NCI-H1417 (cell line): ENCODE results near the gene FNIP2.
A peak's percentile ranks its signal among the peaks of the same experiment; 100 is the strongest.

Experiments used
- DNase-seq, 3 experiments: peaks; one replicate each; lab custom pipeline; 2025; lab: John Stamatoyannopoulos, UW

Gene FNIP2

GRCh38 chr4:158836828-158837449 is 68.1 kb downstream of the FNIP2 start:
- no peak for DNase-seq

DNA sequence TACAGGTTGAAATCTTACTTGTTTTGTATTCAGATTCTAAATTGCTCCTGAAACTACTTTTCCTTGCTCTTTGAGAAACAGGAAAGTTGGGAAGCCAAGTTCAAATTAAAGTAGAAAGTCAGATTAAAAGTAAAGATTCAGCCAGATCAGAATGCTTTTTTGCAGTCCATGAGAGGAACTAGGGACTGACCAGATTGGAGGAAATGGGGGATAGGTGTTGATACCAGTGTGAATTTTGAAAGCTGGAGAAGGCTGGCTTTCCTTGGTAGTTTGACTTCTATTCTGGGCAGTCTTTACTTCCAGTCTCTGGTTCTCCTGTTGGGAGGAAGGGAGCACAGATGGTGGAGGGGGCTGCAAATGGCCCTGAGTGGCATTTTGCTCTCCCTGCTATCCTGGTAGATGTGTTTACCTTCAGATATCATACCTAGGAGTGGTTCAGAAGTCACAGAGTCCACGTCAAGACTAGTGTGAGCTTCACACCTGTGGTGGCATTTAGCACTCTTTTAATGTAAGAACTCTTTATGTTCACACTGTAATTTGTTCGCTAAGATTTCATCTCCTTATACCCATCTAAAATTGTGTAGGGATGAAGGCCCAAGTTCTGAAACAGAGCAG is 68.8 kb downstream of the FNIP2 start:
- no peak for DNase-seq

DNA sequence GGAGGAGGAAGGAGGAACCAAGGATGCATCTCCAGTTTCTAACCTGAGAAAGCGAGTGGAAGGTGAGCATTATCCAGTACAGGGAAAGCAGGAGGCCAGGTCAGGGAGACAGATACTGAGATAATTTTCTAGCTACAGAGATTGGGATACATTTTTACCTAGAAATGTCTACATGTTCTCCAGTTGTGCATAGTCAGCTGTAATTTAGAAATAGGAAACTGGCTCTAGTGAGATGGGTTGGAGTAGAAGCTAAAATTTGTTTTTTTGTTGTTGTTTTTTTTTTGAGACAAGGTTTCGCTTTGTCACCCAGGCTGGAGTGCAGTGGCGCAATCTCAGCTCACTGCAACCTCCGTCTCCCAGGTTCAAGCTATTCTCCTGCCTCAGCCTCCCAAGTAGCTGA is 71.3 kb downstream of the FNIP2 start:
- DNase-seq = no peak

GRCh38 chr4:158841540-158841939 is 72.7 kb downstream of the FNIP2 start:
- no peak for DNase-seq

DNA sequence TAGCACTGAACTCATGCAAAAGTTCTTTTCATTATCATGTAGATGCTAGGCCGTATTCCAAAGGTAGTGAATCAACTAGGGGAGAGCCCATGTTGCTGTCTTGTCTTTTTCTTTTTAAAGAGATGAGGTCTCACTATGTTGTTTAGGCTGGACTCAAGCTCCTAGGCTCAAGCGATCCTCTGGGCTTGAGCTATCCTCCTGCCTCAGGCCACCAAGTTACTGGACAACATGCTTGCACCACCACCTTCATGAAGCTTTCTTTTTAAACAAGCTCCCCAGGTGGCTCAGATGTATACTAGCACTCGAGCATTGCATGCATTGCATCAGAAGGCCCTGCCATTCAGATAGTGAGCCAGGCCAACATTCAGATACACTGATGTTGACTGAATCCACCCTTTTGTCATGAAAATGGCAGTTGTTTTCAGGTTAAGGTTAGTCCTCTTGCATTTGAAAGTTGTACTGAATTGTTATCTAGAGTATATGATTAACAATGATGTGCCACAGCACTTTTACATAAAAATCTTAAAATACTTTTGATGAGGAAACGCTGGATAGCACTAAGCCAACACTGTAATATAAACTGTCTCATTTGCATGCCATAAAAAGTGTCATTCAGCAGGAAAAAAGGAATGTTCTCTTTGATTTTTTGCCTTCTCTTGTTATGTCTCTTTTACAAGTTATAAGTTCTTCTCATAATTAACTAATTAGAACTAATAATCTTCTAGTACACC is 76.7 kb downstream of the FNIP2 start:
- no peak for DNase-seq

DNA sequence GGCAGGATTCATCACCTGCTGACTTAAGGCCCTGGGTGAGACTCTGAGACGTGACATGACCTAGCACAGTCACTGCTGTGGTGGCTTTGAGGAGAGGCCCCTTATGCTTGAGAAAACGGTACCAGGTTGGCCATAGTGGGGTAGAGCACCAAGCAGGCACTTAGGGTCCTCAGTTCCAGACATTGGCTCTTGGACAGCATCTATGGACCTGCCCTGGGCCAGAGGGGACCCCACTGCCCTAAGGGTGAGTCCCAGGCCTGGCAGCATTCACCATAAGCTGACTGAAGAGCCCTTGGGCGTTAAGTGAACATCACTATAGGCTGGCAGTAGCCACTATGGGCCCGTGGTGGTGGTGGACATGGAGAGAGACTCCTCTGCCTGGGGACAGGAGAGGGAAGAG is 78.7 kb downstream of the FNIP2 start:
- DNase-seq = no peak

DNA sequence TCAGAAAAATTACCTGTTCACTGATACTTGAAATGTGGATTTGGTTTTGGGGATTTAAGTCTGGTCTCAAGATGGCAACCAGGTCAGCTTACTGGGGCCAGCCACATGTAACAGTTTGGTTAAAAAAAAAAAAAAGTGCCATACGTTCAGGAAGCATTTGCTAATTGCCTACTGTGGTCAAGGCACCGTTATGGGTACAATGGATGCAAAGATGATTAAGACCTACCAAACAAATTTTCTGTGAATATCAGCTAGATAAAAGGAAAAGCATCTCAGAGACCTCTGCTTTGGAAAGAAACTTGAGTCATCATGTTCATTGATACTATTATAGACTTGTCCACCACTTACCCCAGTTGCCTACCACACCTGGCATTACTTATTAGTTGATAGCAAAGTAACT is 80.9 kb downstream of the FNIP2 start:
- no peak for DNase-seq

GRCh38 chr4:158850371-158850770 is 81.5 kb downstream of the FNIP2 start:
- DNase-seq = no peak

DNA sequence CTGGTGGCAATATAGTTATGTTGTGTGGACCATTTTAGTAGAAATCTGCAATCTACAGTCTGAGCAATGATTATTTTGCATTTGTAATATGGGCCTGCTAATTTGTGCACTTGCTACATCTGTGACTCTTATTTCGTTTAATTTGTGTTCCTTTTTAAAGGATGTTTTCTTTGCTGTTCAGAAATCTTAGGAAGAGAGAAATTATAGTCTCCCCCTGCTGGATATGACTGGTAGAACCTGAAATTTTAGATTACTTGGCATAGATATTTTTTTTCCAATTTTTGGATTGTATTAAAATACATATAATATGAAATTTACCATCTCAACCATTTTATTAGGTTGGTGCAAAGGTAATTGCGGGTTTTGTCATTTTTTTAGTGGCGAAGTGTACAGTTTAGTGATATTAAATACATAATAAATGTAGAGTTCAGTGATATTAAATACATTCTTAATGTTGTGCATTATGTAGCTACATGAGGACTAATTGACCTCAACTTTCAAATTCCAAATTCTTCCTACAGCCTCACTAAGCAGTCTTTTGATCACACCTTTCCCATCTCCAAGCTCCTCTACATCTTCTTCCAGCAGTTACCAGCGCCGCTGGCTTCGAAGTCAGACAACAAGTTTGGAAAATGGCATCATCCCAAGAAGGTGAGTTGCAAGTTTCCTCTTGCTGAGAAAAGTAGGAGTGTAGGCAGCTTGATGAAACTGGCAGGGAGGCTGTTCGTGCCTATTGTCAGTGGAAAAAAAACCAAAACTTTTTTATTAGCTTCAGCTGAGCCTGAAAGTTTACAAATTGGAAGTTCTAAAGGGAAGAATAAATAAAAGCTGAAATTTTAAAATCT is 82.2 kb downstream of the FNIP2 start:
- peak in 2 of 3 experiments; percentile 4 to 54 for DNase-seq

GRCh38 chr4:158854236-158854635 is 85.4 kb downstream of the FNIP2 start:
- no peak for DNase-seq

- peak in 2 of 3 experiments; percentile 16 to 60 for DNase-seq
Measured at GRCh38 chr4:158856852-158857251, 88.0 kb downstream of the FNIP2 start.

GRCh38 chr4:158857951-158858350 is 89.1 kb downstream of the FNIP2 start:
- no peak for DNase-seq

DNA sequence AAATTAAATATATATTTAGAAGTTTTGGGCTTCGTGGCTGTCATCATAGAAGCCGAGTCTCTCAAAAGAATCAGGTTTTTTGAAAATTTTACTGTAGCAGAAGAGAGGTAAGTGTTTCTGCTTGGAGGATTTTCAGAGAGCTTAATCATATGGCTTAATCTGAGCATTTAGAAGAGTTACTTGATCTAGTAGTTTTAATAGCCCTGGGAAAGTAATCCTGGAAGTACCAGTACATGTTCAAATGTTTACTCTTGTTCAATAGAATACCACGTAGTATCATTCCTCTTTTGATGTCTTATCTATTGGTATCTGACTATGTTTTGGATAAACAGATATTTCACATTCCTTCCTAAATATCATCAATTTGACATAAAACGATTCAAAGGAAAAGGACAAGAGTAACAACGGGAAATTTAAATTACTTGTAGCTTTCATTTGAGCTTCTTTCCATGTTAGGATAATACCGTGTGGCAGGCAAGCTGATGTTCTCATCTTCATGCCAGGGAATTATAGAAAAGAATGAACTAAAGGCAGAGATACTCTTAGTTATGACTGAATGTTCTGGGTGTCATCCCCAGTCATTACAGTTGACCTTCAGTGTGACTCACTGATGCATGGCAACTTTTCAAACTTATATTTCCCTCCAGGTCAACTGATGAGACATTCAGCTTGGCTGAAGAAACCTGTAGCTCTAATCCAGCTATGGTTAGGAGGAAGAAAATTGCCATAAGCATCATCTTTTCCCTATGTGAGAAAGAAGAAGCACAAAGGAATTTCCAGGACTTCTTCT is 89.8 kb downstream of the FNIP2 start:
- no peak for DNase-seq

GRCh38 chr4:158859661-158860060 is 90.8 kb downstream of the FNIP2 start:
- no peak for DNase-seq

GRCh38 chr4:158860856-158861255 is 92.0 kb downstream of the FNIP2 start:
- DNase-seq = no peak

DNA sequence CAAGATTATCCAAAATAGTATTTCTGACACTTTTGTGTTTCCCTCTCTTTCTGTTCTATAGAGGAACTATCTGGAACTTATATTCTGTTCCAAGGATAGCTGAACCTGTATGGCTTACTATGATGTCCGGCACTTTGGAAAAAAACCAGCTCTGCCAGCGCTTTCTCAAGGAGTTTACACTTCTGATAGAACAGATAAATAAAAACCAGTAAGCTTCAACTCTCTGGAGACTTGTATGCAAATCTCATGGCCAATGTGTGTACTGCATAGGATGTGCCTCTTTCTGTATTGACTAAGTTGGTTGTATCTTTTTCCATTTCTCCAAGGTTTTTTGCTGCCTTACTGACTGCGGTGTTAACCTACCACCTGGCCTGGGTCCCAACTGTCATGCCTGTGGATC is 92.5 kb downstream of the FNIP2 start:
- no peak for DNase-seq

DNA sequence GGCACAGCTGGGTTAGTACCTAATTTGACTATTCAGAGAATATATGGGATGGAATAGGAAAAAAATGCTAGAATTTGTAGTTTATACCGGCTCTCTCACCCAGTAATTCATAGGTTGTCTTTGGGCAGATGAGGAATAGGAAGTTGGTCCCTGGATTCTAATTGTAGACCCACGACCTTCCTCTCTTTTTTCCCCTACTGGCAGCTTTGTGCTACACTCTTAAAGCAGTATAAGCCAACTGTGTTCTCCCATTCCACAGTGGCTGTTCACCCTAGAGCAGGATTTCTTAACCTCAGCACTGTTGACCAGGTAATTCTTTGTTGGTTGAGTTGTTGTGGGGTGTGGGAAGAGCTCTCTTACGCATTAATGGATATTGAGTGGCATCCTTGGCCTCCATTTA is 92.9 kb downstream of the FNIP2 start:
- DNase-seq = no peak

DNA sequence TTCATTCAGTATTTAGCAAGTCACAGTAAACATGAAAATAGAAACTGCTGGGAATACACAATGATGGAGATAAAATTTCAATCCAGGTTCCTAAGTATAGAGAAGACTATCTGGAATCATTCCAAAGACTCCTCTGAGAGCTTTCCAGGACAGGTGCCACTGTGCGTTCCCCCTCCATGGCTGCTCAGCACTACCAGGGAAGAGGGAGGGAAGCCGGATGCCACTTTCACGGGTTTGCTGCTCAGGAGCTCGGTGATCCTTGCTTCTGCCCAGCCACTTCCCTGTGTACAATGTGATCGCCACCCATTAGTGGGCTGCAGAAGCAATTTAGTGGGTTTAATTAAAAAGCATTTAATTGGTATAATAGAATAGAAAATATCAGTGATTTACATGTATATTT is 94.5 kb downstream of the FNIP2 start:
- peak in 1 of 3 experiments; percentile 3 for DNase-seq

DNA sequence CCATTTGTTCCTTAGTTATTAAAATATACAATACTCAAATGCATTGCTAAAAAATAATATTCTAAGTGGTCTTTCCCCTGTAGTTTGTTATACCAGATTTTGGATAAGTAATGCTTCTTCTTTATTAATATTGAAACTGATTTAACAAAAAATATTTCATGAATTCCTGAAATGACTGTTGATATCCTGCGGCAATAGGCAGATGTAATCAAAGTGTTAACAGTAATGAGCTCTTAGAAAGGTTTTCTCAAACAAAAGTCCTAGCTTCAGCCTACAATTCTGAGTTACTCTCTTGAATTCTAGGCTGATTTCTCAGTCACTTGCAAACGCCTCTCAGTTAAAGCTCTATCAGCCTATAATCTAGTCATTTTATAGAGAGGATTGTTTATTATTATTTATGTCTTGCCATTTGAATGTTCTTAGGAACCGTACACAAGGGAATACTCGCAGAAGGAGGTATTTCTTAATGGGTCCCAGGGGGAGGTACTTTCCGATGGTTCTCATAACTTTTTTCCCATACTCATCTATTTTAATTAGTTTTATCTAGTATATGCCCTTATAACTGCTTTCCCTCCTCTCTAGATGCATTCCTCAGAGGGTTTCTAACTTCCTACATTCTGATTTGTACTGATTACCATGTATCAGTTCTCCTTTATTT is 96.8 kb downstream of the FNIP2 start:
- no peak for DNase-seq

- DNase-seq = no peak
Measured at GRCh38 chr4:158869001-158869400, 100.2 kb downstream of the FNIP2 start.

- DNase-seq = no peak
Measured at GRCh38 chr4:158869761-158870160, 100.9 kb downstream of the FNIP2 start.
